GM23248 (cell line): ENCODE measurements around the gene RBMS3.

ENCODE experiments used
- EZH2 ChIP-seq: fragments of 200-600 bp; sonication (generic); IDR thresholded peaks from 2 replicates; pipeline ENCODE4 v1.6.1; 2018; ENCODE audit warnings: antibody characterized with exemption, mild to moderate bottlenecking; ENCODE audit not compliant: insufficient read depth, poor library complexity, severe bottlenecking
- EZH2phosphoT487 ChIP-seq: fragments of 200-600 bp; sonication (generic); IDR thresholded peaks from 2 replicates; pipeline ENCODE4 v1.6.1; 2018; ENCODE audit warnings: antibody characterized with exemption, moderate library complexity, mild to moderate bottlenecking, low read depth; ENCODE audit not compliant: insufficient read depth

DNA sequence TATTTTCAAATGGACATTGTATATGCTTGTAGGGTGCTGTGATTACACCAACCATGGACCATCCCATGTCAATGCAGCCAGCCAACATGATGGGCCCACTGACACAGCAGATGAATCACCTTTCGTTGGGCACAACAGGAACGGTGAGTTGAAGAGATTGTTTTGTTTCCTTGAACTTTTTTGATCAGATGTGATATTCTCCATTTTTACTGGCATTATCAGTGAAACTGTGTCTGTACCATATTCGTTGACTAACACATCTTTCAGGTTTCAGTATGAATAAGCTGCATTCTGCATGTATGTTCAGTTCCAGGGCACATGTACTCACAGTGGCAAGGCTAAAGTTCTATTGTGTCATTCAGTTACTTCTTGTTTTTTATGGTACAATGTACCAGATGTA is 655.2 kb downstream of the RBMS3 start:
- TF ChIP-seq EZH2 (no peak), EZH2phosphoT487 (no peak)
